Neural cell (in vitro differentiated cells): Measurements from ENCODE around the gene ZNF580. TPM values are rescaled to one million over a fixed set of nuclear protein-coding genes. Genes with fewer than 3 reads are reported as not detected.

Source experiments
- H2AFZ ChIP-seq: fragments of 200-600, 300-800 bp; sonication (generic), shearing (Covaris generic); 2 replicates; pipeline ENCODE4 v1.6.0; 2014; ENCODE audit warnings: low read depth, mild to moderate bottlenecking, antibody characterized with exemption, low read length, moderate library complexity
- H3F3A ChIP-seq: fragments of 200-600 bp; shearing (Covaris generic); 2 replicates; pipeline ENCODE4 v1.6.1; 2016; ENCODE audit warnings: mild to moderate bottlenecking, moderate library complexity, mixed read lengths, antibody characterized with exemption, low read length; ENCODE audit not compliant: insufficient read depth, poor library complexity, severe bottlenecking
- H3K27ac ChIP-seq: fragments of 200-600, 300-800 bp; sonication (generic), shearing (Covaris generic); 2 replicates; pipeline ENCODE4 v1.5.1; 2014; ENCODE audit warnings: mild to moderate bottlenecking, low read length, moderate library complexity
- H3K27me3 ChIP-seq: fragments of 300-800, 200-600 bp; sonication (generic), shearing (Covaris generic); 2 replicates; pipeline ENCODE4 v1.6.0; 2014; ENCODE audit warnings: mild to moderate bottlenecking, low read depth, low read length, moderate library complexity; ENCODE audit not compliant: insufficient read depth
- H3K36me3 ChIP-seq: fragments of 300-800, 200-600 bp; sonication (generic), shearing (Covaris generic); 2 replicates; pipeline ENCODE4 v1.5.1; 2014; ENCODE audit warnings: mild to moderate bottlenecking, antibody characterized with exemption, low read length, moderate library complexity; ENCODE audit not compliant: insufficient read depth
- H3K4me2 ChIP-seq: fragments of 300-800, 200-600 bp; sonication (generic), shearing (Covaris generic); 2 replicates; pipeline ENCODE4 v1.6.0; 2014; ENCODE audit warnings: mild to moderate bottlenecking, low read length
- H3K4me3 ChIP-seq: fragments of 300-800, 200-600 bp; sonication (generic), shearing (Covaris generic); 2 replicates; pipeline ENCODE4 v1.5.1; 2014; ENCODE audit warnings: mild to moderate bottlenecking, low read length, moderate library complexity
- H3K79me2 ChIP-seq: fragments of 200-600 bp; shearing (Covaris generic); replicated peaks from 2 replicates; pipeline ENCODE4 v1.6.0; 2014; ENCODE audit warnings: mild to moderate bottlenecking, low read length, moderate library complexity; ENCODE audit not compliant: insufficient read depth
- H3K9ac ChIP-seq: fragments of 300-800, 200-600 bp; sonication (generic), shearing (Covaris generic); 2 replicates; pipeline ENCODE4 v1.6.1; 2016; ENCODE audit warnings: mild to moderate bottlenecking, low read length, mixed read lengths
- H3K9me2 ChIP-seq: fragments of 200-600 bp; shearing (Covaris generic); 2 replicates; pipeline ENCODE4 v1.6.1; 2016; ENCODE audit warnings: mild to moderate bottlenecking, low read length, mixed read lengths; ENCODE audit not compliant: insufficient read depth
- H3K9me3 ChIP-seq: fragments of 200-600, 300-800 bp; sonication (generic), shearing (Covaris generic); 2 replicates; pipeline ENCODE4 v1.6.1; 2016; ENCODE audit warnings: mild to moderate bottlenecking, mixed run types, low read length, moderate library complexity, mixed read lengths
- H4K20me1 ChIP-seq: fragments of 200-600 bp; shearing (Covaris generic); 2 replicates; pipeline ENCODE4 v1.6.1; 2016; ENCODE audit warnings: mild to moderate bottlenecking, mixed run types; ENCODE audit not compliant: insufficient read depth
- CTCF ChIP-seq: fragments of 450-650 bp; IDR thresholded peaks from 2 replicates; pipeline ENCODE4 v1.5.1; 2014; ENCODE audit warnings: antibody characterized with exemption, mild to moderate bottlenecking, moderate library complexity; ENCODE audit not compliant: poor library complexity, severe bottlenecking
- EP300 ChIP-seq: fragments of 450-650 bp; conservative IDR thresholded peaks from 2 replicates; pipeline ENCODE4 v1.6.1; 2014; ENCODE audit warnings: antibody characterized with exemption, mild to moderate bottlenecking, moderate library complexity; ENCODE audit not compliant: poor library complexity, severe bottlenecking
- EZH2 ChIP-seq: fragments of 200-600, 300-800 bp; shearing (Covaris generic), sonication (generic); IDR thresholded peaks from 2 replicates; pipeline ENCODE4 v1.6.1; 2014; ENCODE audit warnings: antibody characterized with exemption, low read length, borderline replicate concordance, mild to moderate bottlenecking; ENCODE audit not compliant: insufficient read depth, poor library complexity, severe bottlenecking
- MXI1 ChIP-seq: fragments of 450-650 bp; conservative IDR thresholded peaks from 2 replicates; pipeline ENCODE4 v1.6.1; 2014; ENCODE audit warnings: antibody characterized with exemption, mild to moderate bottlenecking; ENCODE audit not compliant: poor library complexity, severe bottlenecking
- POLR2AphosphoS5 ChIP-seq: IDR thresholded peaks from 2 replicates; pipeline ENCODE4 v1.6.1; 2012
- RAD21 ChIP-seq: fragments of 450-650 bp; conservative IDR thresholded peaks from 2 replicates; pipeline ENCODE4 v1.6.1; 2014; ENCODE audit warnings: antibody characterized with exemption, mild to moderate bottlenecking, moderate library complexity
- REST ChIP-seq: IDR thresholded peaks from 2 replicates; pipeline ENCODE4 v1.6.1; 2012; ENCODE audit warnings: borderline replicate concordance
- SMC3 ChIP-seq: fragments of 450-650 bp; conservative IDR thresholded peaks from 2 replicates; pipeline ENCODE4 v1.6.1; 2014; ENCODE audit warnings: antibody characterized with exemption, mild to moderate bottlenecking, moderate library complexity; ENCODE audit not compliant: poor library complexity
- TAF1 ChIP-seq: IDR thresholded peaks from 2 replicates; pipeline ENCODE4 v1.6.1; 2012; ENCODE audit warnings: low read depth
- polyA plus RNA-seq: library from polyadenylated mRNA; depleted of rRNA; stranded (reverse); fragments of >200 nt; gene quantifications from 2 replicates; pipeline ENCODE4 v1.2.3, GENCODE V29; 2014

Gene ZNF580
- polyA plus RNA-seq, 1 donor from 2014 or later = 11.7 TPM

- H3K4me2 ChIP-seq = no peak overlapping the region
- no peaks in the 10 kb centered on the region for H3K9me2 ChIP-seq
- no peaks in the 10 kb centered on the region for H3K36me3 ChIP-seq
- no peaks in the 10 kb centered on the region for H3K9me3 ChIP-seq
- peaks cover 8% of the 10 kb centered on the region for H3K79me2 ChIP-seq
- no peak overlapping the region for H3K4me3 ChIP-seq
- no peaks in the 10 kb centered on the region for H3K27me3 ChIP-seq
- H4K20me1 ChIP-seq = no peaks in the 10 kb centered on the region
- no peak overlapping the region for H3K27ac ChIP-seq
- no peak for TF ChIP-seq EP300
- no peak for TF ChIP-seq RAD21
- no peak for TF ChIP-seq SMC3
- no peak for TF ChIP-seq MXI1
- TF ChIP-seq POLR2AphosphoS5 = no peak
- no peak overlapping the region for H3K9ac ChIP-seq
- H2AFZ ChIP-seq = no peak overlapping the region
- H3F3A ChIP-seq = no peaks in the 10 kb centered on the region
These were observed 21.5 kb upstream of the ZNF580 start for GRCh38 chr19:55619286-55619685.

- Histone ChIP-seq H3K9me3 (no peaks in the 10 kb centered on the region), H4K20me1 (no peaks in the 10 kb centered on the region), H3K36me3 (no peaks in the 10 kb centered on the region), H3K79me2 (peaks cover 8% of the 10 kb centered on the region), H3K4me2 (no peak overlapping the region), H3K4me3 (no peak overlapping the region), H3K9ac (no peak overlapping the region), H3K9me2 (no peaks in the 10 kb centered on the region), H3K27ac (no peak overlapping the region), H2AFZ (no peak overlapping the region), H3K27me3 (no peaks in the 10 kb centered on the region), H3F3A (no peaks in the 10 kb centered on the region)
- TF ChIP-seq EP300 = no peak
- peak; percentile 1 for TF ChIP-seq POLR2AphosphoS5
These were observed 20.2 kb upstream of the ZNF580 start for GRCh38 chr19:55620410-55621204.

GRCh38 chr19:55621205-55621672 lies 19.6 kb upstream of the ZNF580 start:
- no peak overlapping the region for H2AFZ ChIP-seq

More at GRCh38 chr19:55621205-55621672, 19.6 kb upstream of the ZNF580 start:
- Histone ChIP-seq H3K36me3 (no peaks in the 10 kb centered on the region), H3K79me2 (peaks cover 8% of the 10 kb centered on the region), H3F3A (no peaks in the 10 kb centered on the region), H3K27me3 (no peaks in the 10 kb centered on the region), H3K27ac (no peak overlapping the region), H3K9me3 (no peaks in the 10 kb centered on the region), H3K4me3 (no peak overlapping the region), H3K9ac (no peak overlapping the region), H4K20me1 (no peaks in the 10 kb centered on the region), H3K9me2 (no peaks in the 10 kb centered on the region), H3K4me2 (no peak overlapping the region)
- TF ChIP-seq CTCF (no peak), RAD21 (no peak), TAF1 (no peak), POLR2AphosphoS5 (no peak), EP300 (no peak), MXI1 (no peak), REST (no peak), SMC3 (no peak), EZH2 (no peak)
